HepG2 (cell line): ENCODE data around the gene C5orf24. TPM values are rescaled to one million over a fixed set of nuclear protein-coding genes. Genes with fewer than 3 reads are reported as not detected.

Source experiments
- CC2D1A ChIP-seq: sonication (generic); formaldehyde crosslinking; IDR thresholded peaks from 2 replicates; pipeline ENCODE4 v1.8.1; 2023; ENCODE audit warnings: mild to moderate bottlenecking, missing genetic modification reagents
- GMEB1 ChIP-seq: sonication (generic); formaldehyde crosslinking; IDR thresholded peaks from 2 replicates; pipeline ENCODE4 v1.5.1; 2020; ENCODE audit warnings: missing genetic modification reagents, mild to moderate bottlenecking, borderline replicate concordance
- IKZF4 ChIP-seq: sonication (generic); formaldehyde crosslinking; IDR thresholded peaks from 2 replicates; pipeline ENCODE4 v1.5.1; 2020; ENCODE audit warnings: borderline replicate concordance, mild to moderate bottlenecking, low read depth, missing genetic modification reagents; ENCODE audit errors: not compliant biosample characterization
- ISL2 ChIP-seq: sonication (generic); formaldehyde crosslinking; IDR thresholded peaks from 2 replicates; pipeline ENCODE4 v1.5.0; 2020; ENCODE audit warnings: missing genetic modification reagents
- KAT2B ChIP-seq: fragments of 150-350 bp; IDR thresholded peaks from 2 replicates; pipeline ENCODE4 v1.6.1; 2014; ENCODE audit warnings: low read depth, low read length, borderline replicate concordance
- KLF9 ChIP-seq: IDR thresholded peaks from 2 replicates; pipeline ENCODE4 v1.6.1; 2016; ENCODE audit warnings: low read depth
- MYC ChIP-seq: sonication (generic); formaldehyde crosslinking; IDR thresholded peaks from 2 replicates; pipeline ENCODE4 v1.9.0; 2021; ENCODE audit warnings: missing genetic modification reagents, borderline replicate concordance
- MYNN ChIP-seq: sonication (generic); formaldehyde crosslinking; IDR thresholded peaks from 2 replicates; pipeline ENCODE4 v1.4.0; 2020; ENCODE audit warnings: mild to moderate bottlenecking, low read depth, missing genetic modification reagents
- NRL ChIP-seq: sonication (generic); formaldehyde crosslinking; IDR thresholded peaks from 2 replicates; pipeline ENCODE4 v1.5.0; 2020; ENCODE audit warnings: missing genetic modification reagents, mild to moderate bottlenecking, moderate library complexity, borderline replicate concordance
- PCBP2 ChIP-seq: fragments of 200-400 bp; formaldehyde crosslinking; optimal IDR thresholded peaks from 2 replicates; pipeline ENCODE3; 2018; ENCODE audit warnings: low read length, low read depth; ENCODE audit not compliant: poor library complexity, severe bottlenecking
- POLR2AphosphoS2 ChIP-seq: IDR thresholded peaks from 2 replicates; pipeline ENCODE4 v1.6.1; 2011; ENCODE audit warnings: low read depth, low read length, improper control_type of control experiment
- PRDM15 ChIP-seq: sonication (generic); formaldehyde crosslinking; IDR thresholded peaks from 2 replicates; pipeline ENCODE4 v1.4.0; 2020; ENCODE audit warnings: missing genetic modification reagents
- SMAD9 ChIP-seq: sonication (generic); formaldehyde crosslinking; IDR thresholded peaks from 2 replicates; pipeline ENCODE4 v1.5.1; 2020; ENCODE audit warnings: mild to moderate bottlenecking, missing genetic modification reagents
- TCF7 ChIP-seq: sonication (generic); IDR thresholded peaks from 2 replicates; pipeline ENCODE4 v1.6.1; 2016; ENCODE audit warnings: antibody characterized with exemption, low read depth
- ZFP1 ChIP-seq: IDR thresholded peaks from 2 replicates; pipeline ENCODE4 v1.6.1; 2016
- ZNF12 ChIP-seq: sonication (generic); formaldehyde crosslinking; IDR thresholded peaks from 2 replicates; pipeline ENCODE4 v1.5.0; 2020; ENCODE audit warnings: missing genetic modification reagents
- ZNF224 ChIP-seq: sonication (generic); formaldehyde crosslinking; IDR thresholded peaks from 2 replicates; pipeline ENCODE4 v1.5.0; 2020; ENCODE audit warnings: mild to moderate bottlenecking, missing genetic modification reagents
- ZNF484 ChIP-seq: sonication (generic); formaldehyde crosslinking; IDR thresholded peaks from 2 replicates; pipeline ENCODE4 v1.5.1; 2020; ENCODE audit warnings: mild to moderate bottlenecking, low read depth, missing genetic modification reagents, borderline replicate concordance
- ZNF713 ChIP-seq: sonication (generic); formaldehyde crosslinking; IDR thresholded peaks from 2 replicates; pipeline ENCODE4 v1.4.0; 2020; ENCODE audit warnings: mild to moderate bottlenecking, missing genetic modification reagents
- ZNF784 ChIP-seq: sonication (generic); formaldehyde crosslinking; IDR thresholded peaks from 2 replicates; pipeline ENCODE4 v1.5.1; 2020; ENCODE audit warnings: missing genetic modification reagents, mild to moderate bottlenecking, borderline replicate concordance
- ZNF850 ChIP-seq: sonication (generic); formaldehyde crosslinking; conservative IDR thresholded peaks from 2 replicates; pipeline ENCODE4 v1.9.0; 2021; ENCODE audit warnings: mild to moderate bottlenecking, missing genetic modification reagents
- polyA plus RNA-seq, 8 experiments: library from polyadenylated mRNA; depleted of rRNA in 3 of 8; stranded (reverse) in 7 of 8; unstranded in 1 of 8; fragments of >200 nt; fragmentation: Illumina TruSeq in 4 of 8; extraction: Trizol in 4 of 8; gene quantifications; 2 replicates each; pipeline versions ENCODE4 v1.2.1 to v1.2.3, GENCODE V29; 2011 to 2016; ENCODE audit warnings: low read depth in 4 of 8, missing spikeins in 1 of 8, mixed read lengths in 1 of 8; ENCODE audit not compliant: insufficient read depth in 1 of 8
- total RNA-seq, 5 experiments: library from RNA; depleted of rRNA; stranded (reverse); fragments of >200 nt; fragmentation: Illumina TruSeq; extraction: Trizol; gene quantifications; 2 replicates each; pipeline ENCODE4 v1.2.3, GENCODE V29; 2016; ENCODE audit warnings: low read depth in 1 of 5
- TF ChIP-seq, protein P1 (sequence below): sonication (generic); formaldehyde crosslinking; IDR thresholded peaks from 2 replicates; pipeline ENCODE4 v1.5.1; 2020; ENCODE audit warnings: missing genetic modification reagents, mild to moderate bottlenecking, borderline replicate concordance

Gene C5orf24
- total and polyA plus RNA-seq, 2 of the 13 experiments (the other 11 are each of a cell fraction or from before 2014, with no cell fraction given), result 34.6 to 41.5 TPM

DNA sequence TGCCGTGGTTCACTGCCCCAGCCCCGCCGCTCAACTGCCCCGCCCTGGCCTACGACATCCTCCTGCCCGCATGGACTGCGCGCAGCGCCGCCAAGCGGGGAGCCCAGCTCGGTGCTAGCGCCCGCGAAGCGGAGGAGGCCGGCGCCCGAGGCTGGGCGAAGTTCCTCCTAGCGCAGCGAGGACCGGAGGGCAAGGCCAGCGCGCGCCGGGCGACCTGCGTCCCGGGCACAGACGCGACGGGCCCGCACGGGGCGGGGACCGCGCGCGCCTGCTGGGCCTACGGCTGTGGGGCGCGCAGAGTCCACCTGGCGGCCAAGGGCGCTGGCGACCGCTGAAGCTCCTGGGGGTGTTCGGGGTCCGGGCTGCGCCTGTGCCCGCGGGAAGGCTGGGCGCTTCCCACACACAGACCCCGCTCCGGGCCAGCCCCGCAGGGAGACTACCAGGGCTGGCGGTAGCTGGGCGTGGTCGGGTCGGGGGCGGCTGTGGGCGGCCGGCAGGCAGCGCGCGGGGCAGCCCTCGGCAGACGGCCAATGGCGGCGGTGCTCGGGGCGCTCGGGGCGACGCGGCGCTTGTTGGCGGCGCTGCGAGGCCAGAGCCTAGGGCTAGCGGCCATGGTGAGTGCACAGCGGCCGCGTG is 59.0 kb downstream of the C5orf24 start, which contains the start of gene PCBD2 (continued):
- no peak for TF ChIP-seq PRDM15 (CRISPR knock-in tag)
- peak; percentile 63; the same call in 1 of the 2 replicates for TF ChIP-seq ISL2 (CRISPR knock-in tag)
- TF ChIP-seq NRL (CRISPR knock-in tag), result no peak
- TF ChIP-seq ZNF713 (CRISPR knock-in tag), result no peak
- no peak for TF ChIP-seq ZNF484
- peak; percentile 65 for TF ChIP-seq GMEB1 (CRISPR knock-in tag)
- peak; percentile 94; the same call in 1 of the 2 replicates for TF ChIP-seq ZNF784 (CRISPR knock-in tag)
- no peak for TF ChIP-seq IKZF4 (CRISPR knock-in tag)
- no peak for TF ChIP-seq ZNF850
- TF ChIP-seq MYC (CRISPR knock-in tag), result peak; percentile 87
- TF ChIP-seq KLF9 (CRISPR knock-in tag), result peak; percentile 40; the same call in 1 of the 2 replicates
- TF ChIP-seq POLR2AphosphoS2, result no peak
- no peak for TF ChIP-seq PCBP2
- TF ChIP-seq TCF7, result no peak
- TF ChIP-seq CC2D1A, result no peak
- TF ChIP-seq KAT2B, result no peak
- no peak for TF ChIP-seq ZNF224 (CRISPR knock-in tag)
- TF ChIP-seq ZFP1 (CRISPR knock-in tag), result 0 out of 2 replicates have a peak, but pooled peaks have one; percentile 53
- TF ChIP-seq ZNF12 (CRISPR knock-in tag), result peak; percentile 34; the same call in 1 of the 2 replicates
- no peak for TF ChIP-seq SMAD9
- TF ChIP-seq MYNN (CRISPR knock-in tag), result no peak
- TF ChIP-seq, protein P1, sequence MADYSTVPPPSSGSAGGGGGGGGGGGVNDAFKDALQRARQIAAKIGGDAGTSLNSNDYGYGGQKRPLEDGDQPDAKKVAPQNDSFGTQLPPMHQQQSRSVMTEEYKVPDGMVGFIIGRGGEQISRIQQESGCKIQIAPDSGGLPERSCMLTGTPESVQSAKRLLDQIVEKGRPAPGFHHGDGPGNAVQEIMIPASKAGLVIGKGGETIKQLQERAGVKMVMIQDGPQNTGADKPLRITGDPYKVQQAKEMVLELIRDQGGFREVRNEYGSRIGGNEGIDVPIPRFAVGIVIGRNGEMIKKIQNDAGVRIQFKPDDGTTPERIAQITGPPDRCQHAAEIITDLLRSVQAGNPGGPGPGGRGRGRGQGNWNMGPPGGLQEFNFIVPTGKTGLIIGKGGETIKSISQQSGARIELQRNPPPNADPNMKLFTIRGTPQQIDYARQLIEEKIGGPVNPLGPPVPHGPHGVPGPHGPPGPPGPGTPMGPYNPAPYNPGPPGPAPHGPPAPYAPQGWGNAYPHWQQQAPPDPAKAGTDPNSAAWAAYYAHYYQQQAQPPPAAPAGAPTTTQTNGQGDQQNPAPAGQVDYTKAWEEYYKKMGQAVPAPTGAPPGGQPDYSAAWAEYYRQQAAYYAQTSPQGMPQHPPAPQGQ (CRISPR knock-in tag), result peak; percentile 71; the same call in 1 of the 2 replicates
